K562 (cell line): ENCODE measurements around the gene CCDC33. TPM values are rescaled to one million over a fixed set of nuclear protein-coding genes. Genes with fewer than 3 reads are reported as not detected.

Source experiments
- AFF4 ChIP-seq: sonication (generic); formaldehyde crosslinking; IDR thresholded peaks from 2 replicates; pipeline ENCODE4 v1.8.0; 2023; ENCODE audit warnings: mild to moderate bottlenecking, missing genetic modification reagents
- DNMT1 ChIP-seq: fragments of 450-650 bp; IDR thresholded peaks from 2 replicates; pipeline ENCODE4 v1.6.1; 2016; ENCODE audit warnings: antibody characterized with exemption, mild to moderate bottlenecking
- ETV1 ChIP-seq: fragments of 450-650 bp; conservative IDR thresholded peaks from 2 replicates; pipeline ENCODE4 v1.6.1; 2016; ENCODE audit warnings: missing genetic modification characterization, control low read depth, low read depth, missing compliant biosample characterization
- KDM5B ChIP-seq: fragments of 200-600 bp; sonication (generic); IDR thresholded peaks from 2 replicates; pipeline ENCODE4 v1.6.1; 2012; ENCODE audit warnings: low read depth, mild to moderate bottlenecking, moderate library complexity, low read length, control low read depth, inconsistent platforms; ENCODE audit not compliant: insufficient replicate concordance
- MED1 ChIP-seq: sonication (generic); formaldehyde crosslinking; IDR thresholded peaks from 2 replicates; pipeline ENCODE4 v1.8.1; 2023; ENCODE audit warnings: missing genetic modification reagents, borderline replicate concordance
- ZC3H8 ChIP-seq: fragments of 450-650 bp; IDR thresholded peaks from 2 replicates; pipeline ENCODE4 v1.6.1; 2017
- ZNF431 ChIP-seq: sonication (generic); formaldehyde crosslinking; IDR thresholded peaks from 2 replicates; pipeline ENCODE4 v1.8.0; 2022; ENCODE audit warnings: mild to moderate bottlenecking, missing genetic modification reagents
- ZNF518B ChIP-seq: fragments of 250-450 bp; sonication (Bioruptor Pico); IDR thresholded peaks from 2 replicates; pipeline ENCODE4 v1.5.0; 2021; ENCODE audit warnings: mild to moderate bottlenecking, moderate library complexity
- polyA plus RNA-seq, 8 experiments: library from polyadenylated mRNA; depleted of rRNA in 4 of 8; stranded (reverse) in 5 of 8; unstranded in 3 of 8; fragments of >200 nt; fragmentation: Nextera tagmentation in 2 of 8; fragmentation: Illumina TruSeq in 1 of 8; extraction: Ambion mirVana in 2 of 8; extraction: Trizol in 1 of 8; gene quantifications; 2 replicates each; pipeline versions ENCODE4 v1.2.1 to v1.2.3, GENCODE V29; 2011 to 2014; ENCODE audit warnings: inconsistent platforms in 1 of 8, missing spikeins in 1 of 8
- total RNA-seq, 7 experiments: library from RNA; depleted of rRNA in 6 of 7; stranded (reverse); fragments of >200 nt in 6 of 7; fragmentation: Illumina TruSeq in 2 of 7; extraction: Trizol in 2 of 7; gene quantifications; 2 replicates each; pipeline versions ENCODE4 v1.2.1 to v1.2.3, GENCODE V29; 2011 to 2021; ENCODE audit warnings: low replicate concordance in 1 of 7
- TF ChIP-seq, protein P1 (sequence below), 2 experiments: fragments of 450-650 bp; formaldehyde crosslinking in 1 of 2; IDR thresholded peaks; 2 replicates each; pipeline versions ENCODE4 v1.4.0 to v1.6.1; 2014 to 2020; ENCODE audit warnings: mild to moderate bottlenecking in 2 of 2, borderline replicate concordance in 1 of 2, low read depth in 1 of 2

Gene CCDC33
- total and polyA plus RNA-seq, 9 of the 15 experiments (the other 6 are each of a cell fraction or from before 2014, with no cell fraction given) = 0.08 to 1.1 (median 0.15) TPM; not detected in 4

GRCh38 chr15:74373731-74374647, 137.9 kb downstream of the CCDC33 start (continued):
- TF ChIP-seq KDM5B = no peak
- TF ChIP-seq MED1 (CRISPR knock-in tag) = no peak
- TF ChIP-seq ZNF518B (CRISPR knock-in tag) = no peak
- TF ChIP-seq DNMT1 = no peak
- TF ChIP-seq, protein P1, sequence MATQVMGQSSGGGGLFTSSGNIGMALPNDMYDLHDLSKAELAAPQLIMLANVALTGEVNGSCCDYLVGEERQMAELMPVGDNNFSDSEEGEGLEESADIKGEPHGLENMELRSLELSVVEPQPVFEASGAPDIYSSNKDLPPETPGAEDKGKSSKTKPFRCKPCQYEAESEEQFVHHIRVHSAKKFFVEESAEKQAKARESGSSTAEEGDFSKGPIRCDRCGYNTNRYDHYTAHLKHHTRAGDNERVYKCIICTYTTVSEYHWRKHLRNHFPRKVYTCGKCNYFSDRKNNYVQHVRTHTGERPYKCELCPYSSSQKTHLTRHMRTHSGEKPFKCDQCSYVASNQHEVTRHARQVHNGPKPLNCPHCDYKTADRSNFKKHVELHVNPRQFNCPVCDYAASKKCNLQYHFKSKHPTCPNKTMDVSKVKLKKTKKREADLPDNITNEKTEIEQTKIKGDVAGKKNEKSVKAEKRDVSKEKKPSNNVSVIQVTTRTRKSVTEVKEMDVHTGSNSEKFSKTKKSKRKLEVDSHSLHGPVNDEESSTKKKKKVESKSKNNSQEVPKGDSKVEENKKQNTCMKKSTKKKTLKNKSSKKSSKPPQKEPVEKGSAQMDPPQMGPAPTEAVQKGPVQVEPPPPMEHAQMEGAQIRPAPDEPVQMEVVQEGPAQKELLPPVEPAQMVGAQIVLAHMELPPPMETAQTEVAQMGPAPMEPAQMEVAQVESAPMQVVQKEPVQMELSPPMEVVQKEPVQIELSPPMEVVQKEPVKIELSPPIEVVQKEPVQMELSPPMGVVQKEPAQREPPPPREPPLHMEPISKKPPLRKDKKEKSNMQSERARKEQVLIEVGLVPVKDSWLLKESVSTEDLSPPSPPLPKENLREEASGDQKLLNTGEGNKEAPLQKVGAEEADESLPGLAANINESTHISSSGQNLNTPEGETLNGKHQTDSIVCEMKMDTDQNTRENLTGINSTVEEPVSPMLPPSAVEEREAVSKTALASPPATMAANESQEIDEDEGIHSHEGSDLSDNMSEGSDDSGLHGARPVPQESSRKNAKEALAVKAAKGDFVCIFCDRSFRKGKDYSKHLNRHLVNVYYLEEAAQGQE (IDR thresholded peaks at IDR 0.05; ENCODE audit: borderline replicate concordance) = peak; percentile 67
- TF ChIP-seq, protein P1 (CRISPR knock-in tag; IDR thresholded peaks at IDR 0.05; ENCODE audit: low read depth) = no peak
- TF ChIP-seq ZNF431 (CRISPR knock-in tag) = 0 out of 2 replicates have a peak, but pooled peaks have one; percentile 52
- 0 out of 2 replicates have a peak, but pooled peaks have one; percentile 22 for TF ChIP-seq ETV1
- 0 out of 2 replicates have a peak, but pooled peaks have one; percentile 37 for TF ChIP-seq AFF4 (CRISPR knock-in tag)
- TF ChIP-seq ZC3H8 = no peak
